GM12878 (cell line): ENCODE data around the gene MAGEB1.

Source experiments
- CHD2 ChIP-seq: IDR thresholded peaks from 2 replicates; pipeline ENCODE4 v1.6.1; 2011; ENCODE audit warnings: low read depth, low read length, improper control_type of control experiment, borderline replicate concordance
- EP300 ChIP-seq, 2 experiments: fragments of 150-350 bp in 1 of 2; IDR thresholded peaks; 2 replicates each; pipeline ENCODE4 v1.6.1; 2011 to 2012; ENCODE audit warnings: low read depth in 2 of 2, low read length in 2 of 2, borderline replicate concordance in 1 of 2, improper control_type of control experiment in 1 of 2, inconsistent platforms in 1 of 2; ENCODE audit not compliant: control insufficient read depth in 1 of 2
- IRF4 ChIP-seq: IDR thresholded peaks from 2 replicates; pipeline ENCODE4 v1.6.1; 2011; ENCODE audit warnings: low read depth, low read length
- JUND ChIP-seq: IDR thresholded peaks from 2 replicates; pipeline ENCODE4 v1.6.1; 2012; ENCODE audit warnings: low read depth, mild to moderate bottlenecking, low read length, improper control_type of control experiment, moderate library complexity
- NBN ChIP-seq: fragments of 450-650 bp; IDR thresholded peaks from 2 replicates; pipeline ENCODE4 v1.6.1; 2016
- POLR2A ChIP-seq: IDR thresholded peaks from 2 replicates; pipeline ENCODE4 v1.6.1; 2011; ENCODE audit warnings: low read depth, mild to moderate bottlenecking, low read length
- POLR2AphosphoS5 ChIP-seq: IDR thresholded peaks from 2 replicates; pipeline ENCODE4 v1.6.1; 2011; ENCODE audit warnings: mild to moderate bottlenecking, low read length, inconsistent platforms
- YY1 ChIP-seq: IDR thresholded peaks from 2 replicates; pipeline ENCODE4 v1.6.1; 2011; ENCODE audit warnings: low read depth, mild to moderate bottlenecking, low read length
- ZNF274 ChIP-seq: IDR thresholded peaks from one replicate; pipeline ENCODE4 v1.8.0; 2011; ENCODE audit not compliant: insufficient read length, insufficient read depth
- TF ChIP-seq, protein P1 (sequence below), 3 experiments: IDR thresholded peaks in 2 of 3; conservative IDR thresholded peaks in 1 of 3; 2 replicates each; pipeline ENCODE4 v1.5.1; 2011; ENCODE audit warnings: low read depth in 3 of 3, low read length in 3 of 3, mild to moderate bottlenecking in 3 of 3, control low read depth in 2 of 3, moderate library complexity in 2 of 3, inconsistent platforms in 1 of 3, mixed read lengths in 1 of 3; ENCODE audit not compliant: control insufficient read depth in 2 of 3, insufficient read depth in 1 of 3; ENCODE audit errors: extremely low read depth in 1 of 3

DNA sequence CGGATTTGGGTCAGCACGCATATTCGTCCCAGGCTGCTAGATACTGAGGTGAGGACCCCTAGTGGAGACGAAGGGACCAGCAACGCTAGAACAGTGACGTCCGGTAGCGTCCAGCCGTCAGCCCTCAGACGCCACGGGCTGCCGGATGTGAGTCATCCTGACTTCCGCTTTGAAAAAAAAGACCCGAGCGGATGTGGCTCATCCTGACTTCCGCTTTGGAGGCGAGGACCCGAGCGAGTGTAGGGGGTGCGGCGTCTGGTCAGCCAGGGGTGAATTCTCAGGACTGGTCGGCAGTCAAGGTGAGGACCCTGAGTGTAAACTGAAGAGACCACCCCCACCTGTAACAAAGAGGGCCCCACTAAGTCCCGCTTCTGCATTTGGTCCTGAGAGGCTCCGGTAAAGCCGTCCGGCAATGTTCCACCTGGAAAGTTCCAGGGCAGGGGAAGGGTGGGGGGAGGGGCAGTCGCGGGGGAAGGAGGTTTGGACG, 31.5 kb upstream of the MAGEB1 start, which contains the start of gene MAGEB2:
- TF ChIP-seq YY1 (no peak), POLR2AphosphoS5 (no peak), NBN (no peak), IRF4 (no peak), ZNF274 (no peak), POLR2A (no peak), CHD2 (no peak), EP300 (IDR thresholded peaks at IDR 0.05; ENCODE audit: borderline replicate concordance in 1 of 2, control insufficient read depth in 1 of 2, low read depth in 2 of 2, low read length in 2 of 2) (no peak), JUND (no peak)
- TF ChIP-seq, protein P1, sequence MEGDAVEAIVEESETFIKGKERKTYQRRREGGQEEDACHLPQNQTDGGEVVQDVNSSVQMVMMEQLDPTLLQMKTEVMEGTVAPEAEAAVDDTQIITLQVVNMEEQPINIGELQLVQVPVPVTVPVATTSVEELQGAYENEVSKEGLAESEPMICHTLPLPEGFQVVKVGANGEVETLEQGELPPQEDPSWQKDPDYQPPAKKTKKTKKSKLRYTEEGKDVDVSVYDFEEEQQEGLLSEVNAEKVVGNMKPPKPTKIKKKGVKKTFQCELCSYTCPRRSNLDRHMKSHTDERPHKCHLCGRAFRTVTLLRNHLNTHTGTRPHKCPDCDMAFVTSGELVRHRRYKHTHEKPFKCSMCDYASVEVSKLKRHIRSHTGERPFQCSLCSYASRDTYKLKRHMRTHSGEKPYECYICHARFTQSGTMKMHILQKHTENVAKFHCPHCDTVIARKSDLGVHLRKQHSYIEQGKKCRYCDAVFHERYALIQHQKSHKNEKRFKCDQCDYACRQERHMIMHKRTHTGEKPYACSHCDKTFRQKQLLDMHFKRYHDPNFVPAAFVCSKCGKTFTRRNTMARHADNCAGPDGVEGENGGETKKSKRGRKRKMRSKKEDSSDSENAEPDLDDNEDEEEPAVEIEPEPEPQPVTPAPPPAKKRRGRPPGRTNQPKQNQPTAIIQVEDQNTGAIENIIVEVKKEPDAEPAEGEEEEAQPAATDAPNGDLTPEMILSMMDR (IDR thresholded peaks at IDR 0.05 in 2 of 3, conservative IDR thresholded peaks at IDR 0.05 in 1 of 3; ENCODE audit: control insufficient read depth in 2 of 3, extremely low read depth in 1 of 3, insufficient read depth in 1 of 3, low read depth in 3 of 3, low read length in 3 of 3): 0 out of 6 replicates have a peak, but pooled peaks of 1 of the 3 experiments have one; percentile 8
